Hepatocyte (in vitro differentiated cells): ENCODE measurements around the gene PRSS56. TPM values are rescaled to one million over a fixed set of nuclear protein-coding genes. Genes with fewer than 3 reads are reported as not detected.

Experiments used
- DNase-seq: peaks from one replicate; pipeline ENCODE4 v3.0.0-alpha.2; 2016; ENCODE audit warnings: low spot score
- H2AFZ ChIP-seq: fragments of 200-600 bp; sonication (generic); 2 replicates; pipeline ENCODE4 v1.6.0; 2016; ENCODE audit warnings: antibody characterized with exemption, mild to moderate bottlenecking
- H3K27ac ChIP-seq: fragments of 200-600 bp; sonication (generic); 2 replicates; pipeline ENCODE4 v1.5.1; 2016; ENCODE audit warnings: mild to moderate bottlenecking
- H3K27me3 ChIP-seq: fragments of 200-600 bp; sonication (generic); 2 replicates; pipeline ENCODE4 v1.6.1; 2016
- H3K36me3 ChIP-seq: fragments of 200-600 bp; sonication (generic); replicated peaks from 2 replicates; pipeline ENCODE4 v1.5.1; 2016; ENCODE audit warnings: low read depth; ENCODE audit not compliant: insufficient read depth
- H3K4me1 ChIP-seq: fragments of 200-600 bp; sonication (generic); 2 replicates; pipeline ENCODE4 v1.5.1; 2016; ENCODE audit warnings: mild to moderate bottlenecking, moderate library complexity; ENCODE audit not compliant: insufficient read depth
- H3K4me2 ChIP-seq: fragments of 200-600 bp; sonication (generic); 2 replicates; pipeline ENCODE4 v1.6.0; 2016
- H3K4me3 ChIP-seq: fragments of 200-600 bp; sonication (generic); 2 replicates; pipeline ENCODE4 v1.5.1; 2016; ENCODE audit warnings: mild to moderate bottlenecking
- H3K79me2 ChIP-seq: fragments of 200-600 bp; sonication (generic); 2 replicates; pipeline ENCODE4 v1.6.0; 2017; ENCODE audit warnings: mild to moderate bottlenecking
- H3K9me2 ChIP-seq: fragments of 200-600 bp; sonication (generic); replicated peaks from 2 replicates; pipeline ENCODE4 v1.6.0; 2017; ENCODE audit warnings: mild to moderate bottlenecking; ENCODE audit not compliant: insufficient read depth
- H3K9me3 ChIP-seq: fragments of 200-600 bp; sonication (generic); 2 replicates; pipeline ENCODE4 v1.5.1; 2016; ENCODE audit warnings: low read depth, mild to moderate bottlenecking
- H4K20me1 ChIP-seq: fragments of 200-600 bp; sonication (generic); 2 replicates; pipeline ENCODE4 v1.6.0; 2016; ENCODE audit warnings: mild to moderate bottlenecking; ENCODE audit not compliant: insufficient read depth, poor library complexity, severe bottlenecking
- EZH2 ChIP-seq: fragments of 200-600 bp; sonication (generic); IDR thresholded peaks from 2 replicates; pipeline ENCODE4 v1.6.1; 2016; ENCODE audit warnings: antibody characterized with exemption, mild to moderate bottlenecking, borderline replicate concordance
- EZH2phosphoT487 ChIP-seq: fragments of 200-600 bp; sonication (generic); IDR thresholded peaks from one replicate; pipeline ENCODE4 v1.6.1; 2018; ENCODE audit warnings: antibody characterized with exemption, mild to moderate bottlenecking, low read depth, moderate library complexity; ENCODE audit not compliant: unreplicated experiment, severe bottlenecking
- WGBS: methylation state at CpG from one replicate; pipeline ENCODE4 v1.1.6; 2016; ENCODE audit warnings: low lambda C conversion rate; ENCODE audit errors: missing lambda C conversion rate; 5-methylcytosine and 5-hydroxymethylcytosine counted together
- polyA plus RNA-seq: library from polyadenylated mRNA; unstranded; fragments of >200 nt; fragmentation: Nextera tagmentation; extraction: Ambion mirVana; gene quantifications from 2 replicates; pipeline ENCODE4 v1.2.1, GENCODE V29; 2016
- total RNA-seq: library from RNA; depleted of rRNA; stranded (reverse); fragments of >200 nt; gene quantifications from 2 replicates; pipeline ENCODE4 v1.2.3, GENCODE V29; 2014
- TF ChIP-seq, protein P1 (sequence below): fragments of 200-600 bp; sonication (generic); IDR thresholded peaks from 2 replicates; pipeline ENCODE4 v1.5.1; 2016; ENCODE audit warnings: antibody characterized with exemption, mild to moderate bottlenecking; ENCODE audit not compliant: poor library complexity

PRSS56 gene
- total and polyA plus RNA-seq, 2 experiments from 2014 or later: not detected

DNA sequence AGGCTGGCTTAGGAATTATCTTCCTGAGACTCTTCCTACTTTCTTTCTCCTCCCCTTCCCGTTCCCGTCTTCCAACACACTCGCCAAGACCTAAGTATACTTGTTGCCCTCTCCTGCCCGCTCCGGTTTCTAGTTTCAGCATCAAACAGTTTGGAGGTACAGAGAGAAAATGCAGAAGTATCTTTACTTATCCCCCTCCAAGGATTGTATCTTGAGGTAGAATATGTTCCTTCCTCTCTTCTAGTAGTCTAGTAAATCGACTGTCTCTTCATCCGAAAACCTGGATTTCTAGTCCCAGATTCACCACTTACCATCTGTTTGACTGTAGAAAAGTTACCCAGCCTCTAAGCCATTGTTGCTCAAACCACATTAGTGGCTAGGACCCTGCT, 31.1 kb downstream of the PRSS56 start:
- Histone ChIP-seq H3K27ac (peak overlapping the region; percentile 95), H3K4me2 (peak overlapping the region; percentile 89), H3K36me3 (no peaks in the 10 kb centered on the region), H4K20me1 (peaks cover 23% of the 10 kb centered on the region), H2AFZ (peak overlapping the region; percentile 35), H3K4me3 (peak overlapping the region; percentile 49), H3K9me3 (no peaks in the 10 kb centered on the region), H3K4me1 (no peaks in the 10 kb centered on the region), H3K79me2 (peaks cover 85% of the 10 kb centered on the region), H3K9me2 (no peaks in the 10 kb centered on the region), H3K27me3 (no peaks in the 10 kb centered on the region)
- no peak for TF ChIP-seq EZH2
- TF ChIP-seq, protein P1, sequence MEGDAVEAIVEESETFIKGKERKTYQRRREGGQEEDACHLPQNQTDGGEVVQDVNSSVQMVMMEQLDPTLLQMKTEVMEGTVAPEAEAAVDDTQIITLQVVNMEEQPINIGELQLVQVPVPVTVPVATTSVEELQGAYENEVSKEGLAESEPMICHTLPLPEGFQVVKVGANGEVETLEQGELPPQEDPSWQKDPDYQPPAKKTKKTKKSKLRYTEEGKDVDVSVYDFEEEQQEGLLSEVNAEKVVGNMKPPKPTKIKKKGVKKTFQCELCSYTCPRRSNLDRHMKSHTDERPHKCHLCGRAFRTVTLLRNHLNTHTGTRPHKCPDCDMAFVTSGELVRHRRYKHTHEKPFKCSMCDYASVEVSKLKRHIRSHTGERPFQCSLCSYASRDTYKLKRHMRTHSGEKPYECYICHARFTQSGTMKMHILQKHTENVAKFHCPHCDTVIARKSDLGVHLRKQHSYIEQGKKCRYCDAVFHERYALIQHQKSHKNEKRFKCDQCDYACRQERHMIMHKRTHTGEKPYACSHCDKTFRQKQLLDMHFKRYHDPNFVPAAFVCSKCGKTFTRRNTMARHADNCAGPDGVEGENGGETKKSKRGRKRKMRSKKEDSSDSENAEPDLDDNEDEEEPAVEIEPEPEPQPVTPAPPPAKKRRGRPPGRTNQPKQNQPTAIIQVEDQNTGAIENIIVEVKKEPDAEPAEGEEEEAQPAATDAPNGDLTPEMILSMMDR: no peak
- no peak for TF ChIP-seq EZH2phosphoT487
- no peak for DNase-seq
- 18% methylated on average over 7 of the region's 7 CpGs for WGBS

DNA sequence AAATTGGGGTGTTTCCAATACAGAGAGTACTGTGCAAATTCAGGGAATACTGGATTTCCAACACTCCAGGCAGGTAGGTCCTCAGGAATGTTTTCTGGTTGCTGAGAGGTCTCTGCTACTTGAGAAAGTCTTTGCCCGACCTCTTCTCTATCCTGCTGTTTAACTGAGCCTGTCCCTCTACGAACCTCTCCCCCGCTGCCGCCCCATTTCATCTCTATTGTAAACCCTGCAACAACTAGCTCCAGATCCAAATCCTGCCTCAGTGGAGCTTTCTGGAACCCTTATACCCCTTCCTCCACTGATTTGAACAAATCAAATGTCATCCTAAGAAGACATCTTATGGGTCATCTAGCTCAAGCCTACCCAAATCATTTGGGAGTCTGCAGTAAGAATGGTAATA, 31.6 kb downstream of the PRSS56 start:
- TF ChIP-seq, protein P1: no peak
- TF ChIP-seq EZH2phosphoT487 (no peak), EZH2 (no peak)
- no peaks in the 10 kb centered on the region for H3K36me3 ChIP-seq
- no peak overlapping the region for H3K4me3 ChIP-seq
- H3K4me2 ChIP-seq: peak overlapping the region; percentile 89
- H3K4me1 ChIP-seq: no peaks in the 10 kb centered on the region
- H3K9me2 ChIP-seq: no peaks in the 10 kb centered on the region
- H3K27me3 ChIP-seq: no peaks in the 10 kb centered on the region
- H3K27ac ChIP-seq: no peak overlapping the region
- H4K20me1 ChIP-seq: peaks cover 23% of the 10 kb centered on the region
- no peaks in the 10 kb centered on the region for H3K9me3 ChIP-seq
- DNase-seq: no peak
- H2AFZ ChIP-seq: no peak overlapping the region
- peaks cover 79% of the 10 kb centered on the region for H3K79me2 ChIP-seq
- WGBS: 88% methylated on average over 4 of the region's 4 CpGs

DNA sequence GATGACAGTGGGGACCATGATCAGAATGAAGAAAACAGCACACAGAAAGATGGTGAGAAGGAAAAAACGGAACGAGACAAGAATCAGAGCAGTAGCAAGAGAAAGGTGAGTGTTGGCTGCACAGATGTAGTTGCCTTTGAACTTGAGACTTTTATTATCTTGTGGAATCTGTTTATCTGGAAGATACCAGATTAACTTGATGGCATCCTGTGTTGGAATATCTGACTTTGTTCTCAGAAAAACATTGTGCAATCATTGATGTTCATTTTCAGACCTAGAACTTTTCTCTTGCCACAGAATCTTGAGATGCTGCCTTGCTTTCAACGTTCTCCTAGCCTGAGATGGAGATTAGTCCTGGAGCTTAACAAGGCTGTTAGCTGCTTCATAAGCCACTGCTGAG, 36.2 kb downstream of the PRSS56 start:
- H3K27me3 ChIP-seq: no peaks in the 10 kb centered on the region
- H3K4me2 ChIP-seq: no peak overlapping the region
- no peak overlapping the region for H2AFZ ChIP-seq
- no peaks in the 10 kb centered on the region for H3K4me1 ChIP-seq
- H4K20me1 ChIP-seq: peaks cover 23% of the 10 kb centered on the region
- H3K9me3 ChIP-seq: no peaks in the 10 kb centered on the region
- TF ChIP-seq, protein P1: no peak
- TF ChIP-seq EZH2 (no peak), EZH2phosphoT487 (no peak)
- DNase-seq: no peak
- WGBS: 86% methylated on average over 3 of the region's 3 CpGs
- H3K4me3 ChIP-seq: no peak overlapping the region
- no peak overlapping the region for H3K27ac ChIP-seq
- H3K79me2 ChIP-seq: peaks cover 45% of the 10 kb centered on the region
- no peaks in the 10 kb centered on the region for H3K36me3 ChIP-seq
- no peaks in the 10 kb centered on the region for H3K9me2 ChIP-seq
